HEK293 (cell line): Measurements from ENCODE around the gene KCNMB4.

Source experiments
- CTCF ChIP-seq: fragments of 450-650 bp; formaldehyde crosslinking; IDR thresholded peaks from 2 replicates; pipeline ENCODE4 v1.5.1; 2016; ENCODE audit warnings: missing biosample characterization, missing genetic modification characterization
- TCF7L2 ChIP-seq: IDR thresholded peaks from 2 replicates; pipeline ENCODE4 v1.6.1; 2011; ENCODE audit warnings: low read depth, mild to moderate bottlenecking, inconsistent platforms, low read length, moderate library complexity, borderline replicate concordance
- TRIM28 ChIP-seq: IDR thresholded peaks from 2 replicates; pipeline ENCODE4 v1.6.1; 2011; ENCODE audit warnings: low read length, control low read depth, borderline replicate concordance
- ZEB2 ChIP-seq: fragments of 450-650 bp; formaldehyde crosslinking; IDR thresholded peaks from 2 replicates; pipeline ENCODE4 v1.5.1; 2016; ENCODE audit warnings: missing biosample characterization, missing genetic modification characterization
- ZNF335 ChIP-seq: fragments of 450-650 bp; formaldehyde crosslinking; conservative IDR thresholded peaks from 2 replicates; pipeline ENCODE4 v1.5.1; 2016; ENCODE audit warnings: missing biosample characterization, missing genetic modification characterization
- ZNF544 ChIP-seq: fragments of 450-650 bp; formaldehyde crosslinking; IDR thresholded peaks from 2 replicates; pipeline ENCODE4 v1.5.0; 2017; ENCODE audit warnings: missing biosample characterization, missing genetic modification characterization

- TF ChIP-seq CTCF (no peak), ZEB2 (tag by site-specific recombination) (no peak), TCF7L2 (no peak), ZNF335 (tag by site-specific recombination) (no peak), TRIM28 (no peak), ZNF544 (tag by site-specific recombination) (no peak)
Measured at GRCh38 chr12:70383484-70383883, 17.4 kb downstream of the KCNMB4 start.
